Stimulated activated CD8-positive, alpha-beta memory T cell treated with anti-CD3 and anti-CD28 coated beads, Interleukin-7, amount 100 ng/mL, for 4 hours (primary cell): Measurements from ENCODE around the gene PLA2G10.
"Not testable (repeated sequence)": the region's sequence is repeated elsewhere in the genome, so short reads cannot be mapped to it uniquely, and the experiment has no call there.

ENCODE experiments used
- DNase-seq, 2 donors: peaks; one replicate each; pipeline ENCODE4 v3.0.0-alpha.2; 2020; ENCODE audit warnings: low read depth in 2 of 2

Gene PLA2G10

DNA sequence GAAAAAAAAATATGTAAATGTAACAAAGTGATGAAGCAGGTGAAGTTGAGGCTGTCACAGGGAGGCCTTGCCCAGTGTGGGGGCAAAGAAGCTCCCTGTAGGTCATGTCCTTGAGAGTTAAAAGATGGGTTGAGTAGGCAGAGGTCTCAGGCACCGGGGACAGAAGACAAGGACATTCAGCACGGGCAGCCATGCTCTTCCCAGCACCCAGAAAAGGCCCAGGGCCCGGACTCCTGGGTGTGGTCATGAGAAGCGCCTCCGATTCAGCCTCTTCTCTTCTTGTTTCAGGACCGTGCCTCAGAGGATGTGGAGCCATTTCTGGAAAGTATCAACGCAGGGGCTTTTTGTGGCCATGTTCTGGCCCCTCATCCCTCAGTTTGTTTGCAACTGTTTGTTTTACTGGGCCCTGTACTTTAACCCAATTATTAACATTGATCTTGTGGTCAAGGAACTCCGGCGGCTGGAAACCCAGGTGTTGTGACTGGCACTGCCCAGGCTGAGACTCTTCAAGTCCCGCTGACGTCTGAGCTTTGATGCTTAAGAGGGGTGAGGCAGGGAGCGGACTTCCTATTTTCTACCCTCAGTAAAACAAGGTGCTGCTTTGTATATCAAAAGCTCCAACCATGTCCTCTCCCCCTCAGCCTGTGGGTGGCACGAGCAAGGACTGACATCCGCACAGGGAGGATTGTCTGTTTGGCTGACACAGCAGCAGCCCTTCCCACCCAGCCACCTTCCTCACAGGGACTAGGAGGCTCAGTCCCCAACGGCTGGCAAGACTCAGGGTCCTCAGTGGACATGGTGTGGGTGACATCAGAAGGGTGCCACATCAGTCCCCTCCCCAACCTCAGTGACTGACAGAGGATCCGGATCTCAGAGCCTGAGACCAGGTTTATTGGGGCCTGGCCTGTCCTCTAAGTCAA is 26.5 kb downstream of the PLA2G10 start:
- DNase-seq, result no peak

DNA sequence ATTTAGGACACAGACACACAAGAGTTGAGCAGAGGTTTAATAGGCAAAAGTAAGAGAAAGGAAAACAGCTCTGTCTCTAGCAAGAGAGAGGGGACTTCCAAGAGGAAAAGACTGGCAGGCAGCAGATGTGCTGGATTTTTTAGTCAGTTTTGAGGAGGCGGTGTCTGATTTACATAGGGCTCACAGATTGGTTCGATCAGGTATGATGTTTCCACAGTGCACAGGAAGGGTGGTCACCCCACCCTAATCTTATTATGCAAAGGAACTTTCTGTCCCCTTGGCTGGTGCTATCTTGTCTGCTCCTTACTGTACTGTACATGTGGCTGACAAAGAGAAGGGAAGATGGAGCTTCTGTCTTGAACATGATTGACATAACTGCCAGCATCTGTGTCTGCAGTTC is 36.0 kb downstream of the PLA2G10 start:
- DNase-seq, result no peak

DNA sequence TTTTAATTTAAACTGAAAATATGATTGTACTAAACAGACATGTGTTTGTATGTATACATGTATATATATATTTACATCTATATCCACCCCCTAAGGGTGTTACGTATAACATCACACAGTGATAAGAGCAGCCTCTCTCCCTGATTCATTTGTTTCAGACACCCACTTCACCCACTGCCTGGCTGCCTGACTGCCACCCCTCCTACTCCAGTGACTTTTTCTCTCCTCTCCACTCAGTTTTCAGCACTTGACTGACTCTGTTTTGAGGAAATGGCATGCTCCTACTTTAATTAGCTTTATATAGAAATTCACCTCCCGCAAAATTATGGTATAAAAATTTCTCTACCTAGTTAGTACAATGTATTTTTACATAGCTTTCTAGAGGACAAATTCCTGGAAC is 41.4 kb downstream of the PLA2G10 start:
- no peak for DNase-seq

DNA sequence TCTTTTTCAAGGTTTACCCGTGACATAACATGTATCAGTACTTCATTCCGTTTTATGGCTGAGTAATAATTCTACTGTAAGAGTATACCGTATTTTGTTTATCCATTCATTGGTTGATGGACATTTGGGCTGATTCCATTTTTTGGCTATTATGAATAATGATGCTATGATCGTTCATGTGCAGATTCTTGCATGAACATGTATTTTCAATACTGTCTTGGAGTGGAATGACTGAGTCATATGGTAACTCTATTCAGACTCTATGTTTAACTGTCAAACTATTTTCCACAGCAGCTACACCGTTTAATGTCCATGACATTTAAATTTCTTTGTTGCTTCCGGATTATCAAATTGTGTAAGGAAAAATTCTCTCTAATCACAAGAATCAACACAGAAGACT is 43.5 kb downstream of the PLA2G10 start:
- DNase-seq, result no peak

DNA sequence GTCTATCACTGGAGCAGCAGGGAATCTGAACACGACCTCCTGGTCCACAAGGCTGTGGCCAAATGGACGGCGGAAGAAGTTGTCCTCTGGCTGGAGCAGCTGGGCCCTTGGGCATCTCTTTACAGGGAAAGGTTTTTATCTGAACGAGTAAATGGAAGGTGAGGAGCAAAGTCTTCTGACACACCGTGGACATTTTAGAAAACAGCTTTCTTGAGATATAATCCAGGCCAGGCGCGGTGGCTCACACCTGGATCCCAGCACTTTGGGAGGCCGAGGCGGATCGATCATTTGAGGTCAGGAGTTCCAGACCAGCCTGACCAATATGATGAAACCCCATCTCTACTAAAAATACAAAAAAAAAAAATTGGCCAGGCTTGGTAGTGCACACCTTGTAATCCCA is 44.3 kb downstream of the PLA2G10 start:
- no peak for DNase-seq

DNA sequence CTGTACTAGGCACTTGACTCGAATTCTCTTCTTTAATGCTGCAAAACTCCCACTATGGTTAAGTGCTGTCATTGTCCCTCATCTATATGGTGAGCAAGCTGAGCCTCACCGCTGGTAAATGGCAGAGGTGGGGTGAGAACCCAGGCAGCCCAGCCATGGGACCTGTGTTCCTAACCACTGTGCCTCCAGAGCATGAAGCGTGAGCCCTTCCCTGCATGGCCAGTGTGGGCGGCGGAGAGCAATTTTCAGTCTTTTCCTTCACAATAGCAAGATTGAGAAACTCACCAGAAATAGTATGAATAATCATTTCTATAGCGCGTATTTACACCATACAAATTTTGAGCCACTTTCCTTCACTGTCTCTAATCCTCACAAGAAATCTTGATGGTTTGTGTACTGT is 52.2 kb downstream of the PLA2G10 start:
- DNase-seq, result no peak

DNA sequence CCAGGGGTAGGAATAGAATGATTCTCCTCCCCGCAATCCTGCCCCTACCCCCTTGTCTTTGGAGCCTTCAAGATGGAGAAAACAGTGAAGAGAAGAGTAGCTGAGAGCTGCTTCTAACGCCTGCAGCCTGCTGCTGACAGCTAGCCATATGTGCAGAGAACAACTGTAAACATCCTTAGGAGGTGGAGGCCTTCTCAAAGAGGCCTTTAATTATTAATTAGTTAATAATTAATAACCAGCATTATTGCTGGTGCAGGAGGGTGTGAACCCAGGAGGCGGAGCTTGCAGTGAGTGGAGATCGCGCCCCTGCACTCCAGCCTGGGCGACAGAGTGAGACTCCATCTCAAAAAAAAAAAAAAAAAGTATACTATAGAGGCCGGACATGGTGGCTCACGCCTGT is 52.9 kb downstream of the PLA2G10 start:
- no peak for DNase-seq

DNA sequence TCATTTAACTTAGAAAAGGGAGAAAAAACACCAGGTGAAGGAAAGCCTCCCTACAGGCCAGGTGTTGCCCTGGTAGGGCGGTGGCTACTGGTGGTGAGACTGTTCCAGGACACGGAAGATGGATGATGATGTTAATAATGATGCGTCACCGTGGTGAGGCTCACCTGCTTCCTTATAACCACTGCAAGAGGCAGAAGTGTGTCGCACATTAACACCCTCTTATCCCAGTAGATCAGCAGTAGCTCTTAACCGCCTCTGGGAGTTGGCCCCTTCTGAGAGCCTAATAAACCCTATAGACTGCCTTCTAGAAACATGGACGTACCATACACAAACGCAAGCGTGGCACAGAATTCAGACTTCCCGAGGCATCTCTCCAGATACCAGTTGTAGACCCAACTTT is 53.6 kb downstream of the PLA2G10 start:
- no peak for DNase-seq

DNA sequence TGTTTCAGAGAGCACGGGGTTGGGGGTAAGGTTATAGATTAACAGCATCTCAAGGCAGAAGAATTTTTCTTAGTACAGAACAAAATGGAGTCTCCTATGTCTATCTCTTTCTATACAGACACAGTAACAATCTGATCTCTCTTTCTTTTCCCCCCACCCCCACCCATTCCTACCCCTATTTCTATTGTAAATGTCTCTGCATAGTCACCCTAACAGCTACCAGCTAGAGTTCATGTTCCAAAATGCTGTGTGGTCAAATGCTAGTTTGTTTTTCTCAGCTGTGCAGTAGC is 57.2 kb downstream of the PLA2G10 start:
- DNase-seq, result not testable (repeated sequence)

DNA sequence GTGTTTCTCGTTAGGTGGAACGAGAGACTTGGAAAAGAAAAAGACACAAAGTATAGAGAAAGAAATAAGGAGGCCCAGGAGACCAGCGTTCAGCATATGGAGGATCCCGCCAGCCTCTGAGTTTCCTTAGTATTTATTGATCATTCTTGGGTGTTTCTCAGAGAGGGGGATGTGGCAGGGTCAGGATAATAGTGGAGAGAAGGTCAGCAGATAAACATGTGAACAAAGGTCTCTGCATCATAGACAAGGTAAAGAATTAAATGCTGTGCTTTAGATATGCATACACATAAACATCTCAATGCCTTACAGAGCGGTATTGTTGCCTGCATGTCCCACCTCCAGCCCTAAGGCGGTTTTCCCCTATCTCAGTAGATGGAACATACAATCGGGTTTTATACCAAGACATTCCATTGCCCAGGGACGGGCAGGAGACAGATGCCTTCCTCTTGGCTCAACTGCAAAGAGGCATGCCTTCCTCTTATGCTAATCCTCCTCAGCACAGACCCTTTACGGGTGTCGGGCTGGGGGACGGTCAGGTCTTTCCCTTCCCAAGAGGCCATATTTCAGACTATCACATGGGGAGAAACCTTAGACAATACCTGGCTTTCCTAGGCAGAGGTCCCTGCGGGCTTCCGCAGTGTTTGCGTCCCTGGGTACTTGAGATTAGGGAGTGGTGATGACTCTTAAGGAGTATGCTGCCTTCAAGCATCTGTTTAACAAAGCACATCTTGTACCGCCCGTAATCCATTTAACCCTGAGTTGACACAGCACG is 57.7 kb downstream of the PLA2G10 start:
- not testable (repeated sequence) for DNase-seq

DNA sequence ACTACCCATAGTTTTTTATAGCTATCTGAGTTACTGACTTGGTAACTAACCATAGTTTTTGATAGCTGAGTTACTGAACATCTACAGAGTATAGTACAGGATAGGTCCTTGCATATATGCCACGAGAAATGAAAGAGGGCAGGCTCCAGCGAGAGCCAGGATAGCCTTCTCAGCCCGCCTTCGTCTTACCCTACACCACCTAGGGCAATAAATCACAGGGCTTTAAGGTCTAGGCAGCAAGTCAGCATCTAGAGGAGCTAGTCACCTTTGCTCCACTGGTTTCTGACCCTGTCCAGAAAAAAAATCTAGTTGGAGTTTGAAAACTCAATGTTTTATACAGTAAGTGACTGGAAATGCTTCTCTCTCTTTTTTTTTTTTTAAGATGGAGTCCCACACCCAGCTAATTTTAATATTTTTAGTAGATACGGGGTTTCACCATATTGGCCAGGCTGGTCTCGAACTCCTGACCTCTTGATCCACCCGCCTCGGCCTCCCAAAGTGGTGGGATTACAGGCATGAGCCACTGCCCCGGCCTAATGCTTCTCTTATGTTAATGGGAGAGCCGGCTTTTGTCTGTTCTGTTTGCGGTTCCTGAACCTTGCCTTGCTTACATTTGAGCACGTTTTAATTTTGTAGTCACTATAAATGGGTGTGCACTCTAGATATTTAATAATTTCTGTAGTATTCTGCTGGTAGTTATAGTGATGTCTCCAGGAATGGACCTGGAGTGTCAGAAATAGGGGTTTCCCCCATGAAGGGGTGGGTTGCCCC is 58.5 kb downstream of the PLA2G10 start:
- DNase-seq, result no peak

DNA sequence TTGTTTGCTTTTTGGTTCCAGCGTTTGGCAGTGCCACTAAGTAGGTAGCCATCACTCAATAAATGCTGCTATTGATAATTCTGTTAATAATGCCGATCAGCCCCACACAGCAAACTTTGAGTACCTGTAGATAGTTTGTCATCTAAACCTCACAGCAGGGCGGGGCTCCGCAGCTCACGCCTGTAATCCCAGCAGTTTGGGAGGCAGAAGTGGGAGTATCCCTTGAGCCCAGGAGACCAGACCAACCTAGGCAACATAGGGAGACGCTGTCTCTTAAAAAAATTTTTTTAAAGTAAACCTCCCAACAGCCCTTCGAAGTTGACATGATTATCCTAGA is 59.8 kb downstream of the PLA2G10 start:
- no peak for DNase-seq

DNA sequence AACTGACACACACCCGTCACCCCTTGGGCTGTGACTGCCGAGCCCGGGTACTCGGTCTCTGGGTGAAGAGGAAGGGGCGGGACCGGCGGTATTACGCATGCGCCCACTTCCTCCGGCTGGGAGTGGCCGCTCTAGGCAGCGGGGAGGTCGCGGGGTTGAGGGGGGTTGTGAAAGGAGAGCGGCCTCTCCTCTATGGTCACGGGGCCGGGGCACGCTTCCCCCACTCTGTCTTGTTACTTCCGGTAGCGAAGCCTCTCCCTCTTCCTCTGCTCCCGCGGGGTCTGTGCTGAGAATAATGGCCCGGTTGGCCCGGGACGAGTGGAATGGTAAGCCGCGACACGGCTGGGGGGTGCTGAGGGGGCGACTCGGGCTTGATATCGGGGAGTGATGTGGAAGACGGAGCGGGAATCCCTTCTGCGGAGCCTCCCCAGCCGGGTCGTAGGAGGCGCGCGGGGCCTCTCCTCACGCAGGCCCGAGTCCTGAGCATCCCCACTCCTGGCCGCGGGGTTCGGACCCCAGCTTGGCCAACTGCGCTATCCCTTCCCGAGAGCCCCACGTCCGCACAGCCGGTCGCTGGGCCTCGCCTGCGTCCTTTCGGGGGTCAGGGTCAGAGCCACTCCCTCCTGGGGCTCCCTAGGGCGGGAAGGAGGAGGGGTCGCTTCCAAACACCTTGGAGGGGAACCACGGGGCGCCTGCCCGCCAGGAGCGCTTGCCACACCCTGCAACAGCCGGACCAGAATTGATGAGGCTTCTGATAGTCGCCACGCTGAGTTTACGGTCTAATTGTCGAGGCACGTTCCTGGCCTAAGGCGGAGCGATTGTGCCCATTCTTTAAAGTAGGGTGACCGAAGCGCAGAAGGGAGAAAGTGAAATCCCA is 61.2 kb downstream of the PLA2G10 start, which contains the start of gene BFAR:
BFAR (plus strand) TSS at position 259 of the 877 bp plus-strand sequence. CDS start 11,396 bp downstream, outside the sequence.
- peak; percentile 98 to 99 for DNase-seq

DNA sequence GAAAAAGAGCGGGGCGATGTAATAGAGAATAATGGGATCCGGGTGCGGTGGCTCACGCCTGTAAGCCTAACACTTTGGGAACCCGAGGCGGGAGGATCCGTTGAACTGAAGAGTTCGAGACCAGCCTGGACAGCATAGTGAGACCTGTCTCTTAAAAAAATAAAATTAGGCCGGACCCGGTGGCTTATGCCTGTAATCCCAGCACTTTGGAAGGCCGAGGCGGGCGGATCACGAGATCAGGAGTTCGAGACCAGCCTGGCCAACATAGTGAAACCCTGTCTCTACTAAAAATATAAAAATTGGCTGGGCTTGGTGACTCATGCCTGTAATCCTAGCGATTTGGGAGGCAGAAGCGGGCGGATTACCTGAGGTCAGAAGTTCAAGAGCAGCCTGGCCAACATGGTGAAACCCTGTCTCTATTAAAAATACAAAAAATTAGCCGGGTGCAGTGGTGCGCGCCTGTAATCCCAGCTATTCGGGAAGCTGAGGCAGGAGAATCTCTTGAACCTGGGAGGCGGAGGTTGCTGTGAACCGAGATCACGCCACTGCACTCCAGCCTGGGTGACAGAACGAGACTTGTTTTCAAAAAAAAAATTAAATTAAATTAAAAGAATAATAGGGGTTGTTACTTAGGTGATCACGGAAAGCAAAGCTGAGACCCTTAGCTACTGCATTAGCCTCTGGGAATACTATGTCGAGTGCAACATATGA is 63.3 kb downstream of the PLA2G10 start:
- not testable (repeated sequence) for DNase-seq

DNA sequence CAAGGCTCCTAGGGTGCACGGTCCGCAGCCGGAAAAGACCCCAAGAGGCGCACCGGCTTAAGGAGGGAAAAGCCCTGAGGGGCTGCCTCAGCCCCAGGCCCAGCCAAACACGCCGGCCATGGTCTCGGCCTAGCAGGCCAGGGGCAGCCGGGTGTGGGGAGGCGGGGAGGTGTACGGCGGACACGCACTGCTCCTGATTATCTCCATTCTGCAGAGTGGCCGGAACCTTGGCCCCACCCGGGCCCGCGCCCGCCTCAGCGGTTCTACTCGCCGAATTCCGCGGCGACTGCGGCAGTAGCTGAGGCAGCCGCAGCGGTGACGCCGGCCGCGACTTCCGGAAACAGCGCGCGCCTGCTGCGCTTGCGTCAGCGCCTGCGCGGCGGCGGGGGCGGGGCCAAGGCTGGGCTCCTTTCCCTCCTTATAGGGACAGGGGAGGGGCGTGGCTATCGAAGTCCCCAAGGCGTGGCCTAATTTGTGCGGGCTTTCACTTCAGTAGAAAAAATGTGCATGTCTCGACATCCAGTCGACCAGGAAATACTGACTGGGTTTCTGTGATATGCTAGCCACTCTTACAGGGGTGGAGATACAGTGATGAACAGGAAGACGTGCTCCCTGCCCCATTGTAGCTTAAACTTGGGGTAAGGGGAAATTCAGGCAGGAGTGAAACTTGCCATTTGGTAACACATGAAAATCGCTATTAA is 64.0 kb downstream of the PLA2G10 start, which contains the start of gene PARN:
PARN (minus strand) TSS at position 342 of the 701 bp plus-strand sequence; CDS start at position 207, 135 bp downstream.
- peak; percentile 93 to 97 for DNase-seq

DNA sequence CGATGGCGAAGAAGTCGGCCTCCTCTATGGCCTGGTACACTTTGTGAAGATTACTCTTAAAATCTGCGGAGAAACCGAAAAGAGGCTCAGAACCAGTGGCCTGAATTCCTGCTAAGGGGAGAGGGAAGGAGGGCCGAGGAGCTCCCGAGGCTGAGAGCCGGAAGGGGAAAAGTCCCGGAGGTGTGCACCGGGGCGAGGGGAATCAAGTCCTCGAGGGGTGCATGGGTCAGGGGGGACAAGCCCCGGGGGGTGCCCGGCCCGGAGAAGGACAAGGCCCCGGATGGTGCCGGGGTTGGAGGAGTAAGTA is 64.5 kb downstream of the PLA2G10 start:
- peak in 1 of 2 donors; percentile 5 for DNase-seq

DNA sequence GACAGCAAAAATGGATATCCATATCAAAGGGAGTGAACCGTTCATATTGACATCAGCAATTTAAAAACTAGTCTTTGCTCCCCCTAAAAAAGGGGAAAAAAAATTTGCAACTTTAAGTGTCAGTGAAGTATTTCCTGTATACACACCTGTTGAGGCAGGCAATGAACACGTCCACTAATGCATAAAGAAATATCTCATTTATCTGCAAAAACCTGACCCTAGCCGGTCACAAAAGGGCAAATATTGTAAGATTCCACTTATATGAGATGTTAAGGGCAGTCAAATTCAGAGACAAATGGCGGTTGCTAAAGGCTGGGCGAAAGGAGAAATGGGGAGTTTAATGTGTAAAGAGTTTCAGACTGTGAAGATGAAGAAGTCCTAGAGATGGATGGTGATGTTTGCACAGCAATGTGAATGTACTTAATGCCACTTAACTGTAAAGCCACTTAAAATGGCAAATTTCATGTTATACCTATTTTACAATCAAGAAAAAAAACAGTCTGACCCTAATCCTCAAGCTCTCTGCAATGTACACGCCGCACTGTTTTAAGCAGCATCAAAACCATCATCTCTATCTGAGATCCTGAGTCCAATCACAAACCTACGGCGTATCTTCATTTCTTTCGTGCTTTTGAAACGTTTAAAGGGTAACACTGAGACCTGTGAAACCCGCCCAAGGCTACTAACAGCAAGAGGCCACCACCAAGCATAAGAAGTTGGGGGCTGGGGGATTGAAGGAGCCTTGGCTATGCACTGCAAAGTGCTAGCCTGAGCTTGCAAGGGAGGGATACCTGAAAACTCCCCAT is 65.1 kb downstream of the PLA2G10 start:
- DNase-seq, result no peak

DNA sequence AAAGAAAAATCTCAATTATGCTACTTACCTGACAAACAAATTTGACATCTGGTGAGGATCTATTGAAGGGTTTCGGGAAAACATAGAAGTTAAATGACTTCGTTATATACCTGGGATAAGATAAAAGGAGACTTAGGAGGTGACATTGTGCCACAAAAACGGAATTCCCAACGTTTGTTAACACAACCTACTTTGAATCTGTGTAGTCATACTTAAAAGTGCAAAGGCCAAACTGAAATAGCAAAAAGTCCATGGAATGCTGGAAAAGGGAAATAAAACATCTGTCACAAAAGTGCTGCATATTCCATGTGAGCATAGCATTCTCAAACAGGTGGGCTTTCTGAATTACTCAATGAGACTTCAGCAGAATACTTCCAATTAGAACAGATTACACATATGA is 67.0 kb downstream of the PLA2G10 start:
- no peak for DNase-seq
